NCI-H1930 (cell line): Measurements from ENCODE around the gene CNGB1.
"Not testable (repeated sequence)": the region's sequence is repeated elsewhere in the genome, so short reads cannot be mapped to it uniquely, and the experiment has no call there.

Source experiments
- DNase-seq, 2 experiments: peaks; one replicate each; lab custom pipeline; 2025; lab: John Stamatoyannopoulos, UW

CNGB1 gene

DNA sequence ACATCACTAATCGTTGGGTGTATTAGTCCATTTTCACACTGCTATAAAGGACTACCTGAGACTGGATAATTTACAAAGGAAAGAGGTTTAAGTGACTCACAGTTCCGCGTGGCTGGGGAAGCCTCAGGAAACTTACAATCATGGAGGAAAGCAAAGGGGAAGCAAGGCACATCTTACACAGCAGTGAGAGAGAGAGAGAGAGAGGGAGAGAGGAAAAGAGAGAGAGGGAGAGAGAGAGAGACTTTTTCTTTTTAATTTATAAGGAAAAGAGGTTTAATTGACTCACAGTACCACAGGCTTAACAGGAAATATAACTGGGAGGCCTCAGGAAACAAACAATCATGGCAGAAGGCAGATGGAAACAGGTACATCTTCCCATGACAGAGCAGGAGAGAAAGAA lies 41.7 kb downstream of the CNGB1 start:
- DNase-seq = no peak

DNA sequence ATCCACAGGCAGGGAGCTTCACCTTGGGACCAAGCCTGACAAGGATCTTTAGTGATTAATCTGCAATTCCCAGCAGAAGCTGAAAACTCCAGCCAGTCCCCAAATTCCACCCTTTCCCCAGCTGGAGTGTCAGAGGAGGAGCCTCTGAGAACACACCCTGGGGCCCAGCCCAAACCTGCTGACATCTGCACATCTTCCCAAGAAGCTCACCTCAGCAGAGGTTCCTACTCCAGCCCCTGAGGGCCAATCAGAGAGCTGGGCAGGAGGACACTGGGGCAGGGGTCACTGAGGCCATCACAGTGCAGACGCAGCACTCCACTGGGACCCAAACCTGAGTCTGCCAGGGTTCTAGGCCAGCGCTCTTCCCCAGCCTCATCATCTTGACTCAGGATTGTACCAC lies 44.9 kb downstream of the CNGB1 start:
- no peak for DNase-seq

DNA sequence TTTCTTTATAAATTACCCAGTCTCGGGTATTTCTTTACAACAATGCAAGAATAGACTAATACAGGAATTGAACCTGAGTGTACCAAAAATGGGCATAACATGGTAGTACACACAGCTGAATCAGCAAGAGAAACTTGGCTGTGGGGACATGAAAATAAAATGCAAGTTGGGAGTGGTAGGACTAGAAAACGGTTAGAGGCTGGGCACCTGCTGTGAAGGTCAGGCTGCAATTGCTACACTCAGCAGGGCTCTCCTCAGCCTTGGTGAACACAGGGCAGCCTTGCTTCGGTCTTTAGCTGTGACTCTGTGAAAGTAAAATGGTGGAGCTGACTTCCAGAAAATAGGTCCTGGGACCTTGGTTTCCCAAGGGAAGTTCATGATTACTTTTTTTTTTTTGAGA lies 45.6 kb downstream of the CNGB1 start:
- DNase-seq = no peak

DNA sequence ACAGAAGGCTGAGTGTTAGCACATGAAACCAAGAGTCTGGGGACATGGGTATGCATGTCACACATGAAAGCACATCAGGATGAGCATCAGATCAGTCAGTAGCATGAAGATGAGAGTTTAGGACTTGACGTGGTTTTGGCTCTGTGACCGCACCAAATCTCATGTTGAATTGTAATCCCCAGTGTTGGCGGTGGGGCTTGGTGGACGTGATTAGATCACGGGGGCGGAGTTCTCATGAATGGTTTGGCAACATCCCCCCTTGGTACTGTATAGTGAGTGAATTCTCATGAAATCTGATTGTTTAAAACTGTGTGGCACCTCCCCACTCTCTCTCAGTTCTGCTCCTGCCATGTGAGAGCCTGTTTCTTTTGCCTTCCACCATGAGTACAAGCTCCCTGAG lies 46.4 kb downstream of the CNGB1 start:
- DNase-seq = no peak

DNA sequence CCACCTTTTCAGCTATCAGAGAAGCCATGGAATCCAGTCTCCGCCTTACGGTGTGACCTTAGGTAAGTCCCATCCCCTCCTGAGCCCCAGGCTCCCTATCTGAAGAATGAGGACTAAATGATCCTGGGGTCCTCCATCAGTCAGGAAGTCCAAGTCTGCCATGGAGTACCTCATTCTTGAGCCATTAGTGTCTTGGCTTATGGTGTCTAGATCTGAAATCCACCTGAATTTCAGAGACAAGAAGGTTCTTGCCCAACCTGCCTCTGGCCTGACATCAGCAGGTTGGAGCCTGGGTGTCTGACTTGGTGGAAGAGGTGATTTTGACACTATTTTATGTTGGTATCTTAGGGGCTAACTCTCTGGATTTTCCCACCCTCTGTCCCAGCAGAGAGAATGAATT lies 47.1 kb downstream of the CNGB1 start:
- DNase-seq = no peak

DNA sequence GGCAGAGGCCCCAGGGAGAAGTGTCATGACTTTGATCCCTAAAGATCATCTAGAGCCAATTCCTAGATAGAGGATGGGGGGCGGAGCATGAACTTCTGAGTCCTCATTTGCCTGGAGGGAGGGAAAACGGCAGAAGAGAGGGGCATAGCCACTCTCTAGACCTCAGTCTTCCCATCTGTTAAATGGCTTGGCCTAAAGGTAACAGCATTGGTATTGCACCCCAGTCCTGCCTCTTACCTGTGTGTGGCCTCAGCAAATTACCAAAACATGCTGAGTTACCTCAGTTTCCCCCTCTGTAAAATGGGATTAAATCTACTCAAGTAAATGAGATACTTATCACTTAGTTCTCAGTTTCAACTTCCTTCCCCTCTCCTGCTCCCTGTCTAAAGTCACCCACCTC lies 47.5 kb downstream of the CNGB1 start:
- no peak for DNase-seq

DNA sequence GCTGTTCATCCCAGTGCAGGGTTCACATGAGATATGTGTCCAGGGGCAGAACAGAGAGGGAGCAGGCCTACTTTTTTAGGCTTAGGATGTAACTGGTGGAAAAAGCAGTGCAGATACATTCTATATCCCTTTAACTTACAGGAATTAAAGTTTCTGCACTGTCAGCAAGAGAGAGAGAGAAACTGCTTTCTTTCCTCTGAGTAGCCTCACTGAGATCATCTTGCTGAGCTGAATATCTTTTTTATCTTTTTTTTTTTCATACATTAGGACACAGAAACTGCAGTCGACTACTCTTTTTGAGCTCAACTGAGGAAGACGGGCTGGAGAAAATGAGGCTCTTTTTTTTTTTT lies 50.1 kb downstream of the CNGB1 start:
- no peak for DNase-seq

DNA sequence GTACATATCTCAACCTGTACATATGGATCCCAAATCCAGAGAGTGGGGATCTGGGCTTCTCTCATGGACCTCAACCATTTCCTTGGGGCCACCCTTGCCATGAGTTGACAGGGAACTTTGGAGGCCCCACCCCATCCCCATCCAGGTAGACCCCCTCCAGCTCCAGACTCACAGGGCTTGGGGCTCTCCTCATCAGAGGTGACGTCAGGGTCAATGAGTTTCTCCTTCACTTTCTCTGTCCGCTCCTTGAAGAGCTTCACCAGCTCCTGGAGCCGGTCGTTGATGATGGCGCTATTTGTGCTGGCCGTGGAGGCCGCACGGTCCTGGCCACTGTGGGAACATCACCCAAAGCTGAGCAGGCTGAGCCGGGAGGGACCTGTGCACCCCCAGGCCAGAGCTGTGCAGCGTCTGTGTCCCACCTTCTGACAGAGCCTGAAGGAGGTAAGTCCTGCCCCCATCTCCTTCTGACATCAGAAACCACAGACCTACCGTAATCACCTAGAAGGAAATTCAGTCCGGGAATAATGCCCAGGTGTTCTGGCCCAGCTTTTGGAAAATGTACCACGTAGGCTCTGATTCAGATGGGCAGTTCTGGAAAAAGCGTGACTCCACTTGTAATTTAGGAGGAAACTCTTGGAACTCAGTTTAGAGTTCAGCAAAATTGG lies 50.6 kb downstream of the CNGB1 start:
- no peak for DNase-seq

DNA sequence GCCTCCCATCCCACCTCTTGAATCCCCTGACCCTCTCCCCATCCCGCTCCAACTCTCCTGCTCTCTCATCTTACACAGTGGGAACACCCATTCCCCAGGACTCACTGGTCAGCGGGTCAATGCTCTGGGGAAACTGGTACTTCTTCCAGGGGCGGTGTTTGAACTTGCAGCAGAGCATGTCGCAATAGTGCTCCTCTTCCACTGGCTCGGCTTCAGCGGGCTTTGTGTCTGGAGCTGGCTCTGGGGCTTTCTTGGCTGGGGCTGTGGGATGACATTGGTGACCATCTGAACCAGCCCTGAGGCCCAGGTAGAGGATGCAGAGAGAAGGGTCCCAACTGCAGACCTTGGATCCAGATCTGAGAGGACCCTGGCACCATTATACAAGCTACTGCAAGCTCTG lies 51.9 kb downstream of the CNGB1 start:
- DNase-seq = no peak

DNA sequence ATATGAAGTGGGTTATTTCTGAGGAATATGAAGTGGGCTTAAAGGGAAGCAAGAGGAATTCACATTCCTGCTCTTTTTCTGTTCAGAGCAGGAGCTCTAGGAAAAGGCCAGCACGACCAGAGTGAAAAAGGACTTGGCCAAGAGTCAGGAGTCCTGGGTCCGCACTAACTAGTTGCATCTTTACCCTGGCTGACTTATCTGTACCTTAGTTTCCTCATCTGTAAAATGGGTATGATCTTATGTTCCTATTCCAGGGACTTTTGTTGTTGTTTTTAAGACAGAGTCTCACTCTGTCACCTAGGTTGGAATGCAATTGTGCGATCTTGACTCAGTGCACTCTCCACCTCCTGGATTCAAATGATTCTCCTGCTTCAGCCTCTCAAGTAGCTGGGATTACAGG lies 52.5 kb downstream of the CNGB1 start:
- no peak for DNase-seq

DNA sequence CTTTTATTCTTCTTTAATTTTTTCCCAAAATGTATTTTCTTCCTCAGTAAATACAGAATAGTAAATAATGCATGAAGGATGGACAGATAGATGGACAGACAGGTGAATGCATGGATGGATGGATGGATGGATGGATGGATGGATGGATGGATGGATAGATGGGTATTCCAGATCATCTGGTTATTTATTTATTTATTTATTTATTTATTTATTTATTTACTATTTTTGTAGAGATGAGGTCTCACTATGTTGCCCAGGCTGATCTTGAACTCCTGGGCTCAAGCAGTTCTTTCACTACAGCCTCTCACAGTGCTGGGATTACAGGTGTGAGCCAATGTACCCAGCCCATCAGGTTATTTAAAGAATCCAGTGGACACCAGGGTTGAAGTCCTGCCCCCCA lies 53.0 kb downstream of the CNGB1 start:
- DNase-seq = not testable (repeated sequence)

DNA sequence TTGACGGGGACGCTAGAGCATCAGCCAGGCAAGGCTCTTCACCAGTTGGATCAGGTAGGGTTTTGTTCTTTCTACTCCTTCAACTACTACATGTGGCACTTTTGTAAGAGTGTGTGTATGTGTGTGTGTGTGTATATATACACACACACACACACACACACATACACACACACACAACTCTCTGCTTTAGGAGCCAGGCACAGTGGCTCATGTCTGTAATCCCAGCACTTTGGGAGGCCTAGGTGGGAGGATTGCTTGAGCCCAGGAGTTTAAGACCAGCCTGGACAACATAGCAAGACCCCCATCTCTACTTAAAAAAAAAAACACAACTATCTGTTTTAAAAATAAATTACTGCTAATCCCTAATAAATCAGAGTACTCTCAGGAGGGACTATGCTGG lies 53.4 kb downstream of the CNGB1 start:
- not testable (repeated sequence) for DNase-seq

DNA sequence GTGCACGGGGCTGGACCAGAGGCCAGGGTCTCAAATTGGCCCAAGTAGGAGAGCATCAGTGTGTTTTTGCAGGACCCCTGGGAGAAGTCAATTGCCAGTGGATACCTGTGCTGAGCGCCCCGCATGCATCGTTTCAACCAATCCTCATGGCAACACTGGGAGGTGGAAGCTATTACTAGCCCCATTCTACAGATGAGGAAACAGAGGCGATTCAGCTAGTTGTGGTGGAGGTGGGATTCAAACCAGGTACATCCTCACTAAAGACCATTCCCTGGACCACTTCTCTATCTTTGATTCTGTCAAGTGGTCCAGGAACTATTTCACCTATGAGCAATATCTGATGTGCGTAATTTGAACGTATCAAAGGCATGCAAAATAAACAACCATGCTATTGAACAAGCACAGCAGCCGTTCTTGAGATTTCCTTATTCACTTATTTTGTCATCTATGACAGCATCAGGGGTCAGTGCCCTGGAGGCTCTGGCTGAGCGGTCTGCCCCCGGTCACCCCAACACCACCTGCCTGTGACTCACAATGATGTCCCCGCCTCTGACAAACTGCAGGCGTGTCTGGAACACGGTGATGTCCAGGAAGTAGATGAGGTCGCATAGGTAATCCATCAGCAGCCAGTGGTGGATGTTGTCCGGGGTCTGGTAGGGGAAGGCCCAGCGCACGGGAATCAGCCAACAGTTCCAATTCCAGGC lies 54.0 kb downstream of the CNGB1 start:
- DNase-seq = no peak

DNA sequence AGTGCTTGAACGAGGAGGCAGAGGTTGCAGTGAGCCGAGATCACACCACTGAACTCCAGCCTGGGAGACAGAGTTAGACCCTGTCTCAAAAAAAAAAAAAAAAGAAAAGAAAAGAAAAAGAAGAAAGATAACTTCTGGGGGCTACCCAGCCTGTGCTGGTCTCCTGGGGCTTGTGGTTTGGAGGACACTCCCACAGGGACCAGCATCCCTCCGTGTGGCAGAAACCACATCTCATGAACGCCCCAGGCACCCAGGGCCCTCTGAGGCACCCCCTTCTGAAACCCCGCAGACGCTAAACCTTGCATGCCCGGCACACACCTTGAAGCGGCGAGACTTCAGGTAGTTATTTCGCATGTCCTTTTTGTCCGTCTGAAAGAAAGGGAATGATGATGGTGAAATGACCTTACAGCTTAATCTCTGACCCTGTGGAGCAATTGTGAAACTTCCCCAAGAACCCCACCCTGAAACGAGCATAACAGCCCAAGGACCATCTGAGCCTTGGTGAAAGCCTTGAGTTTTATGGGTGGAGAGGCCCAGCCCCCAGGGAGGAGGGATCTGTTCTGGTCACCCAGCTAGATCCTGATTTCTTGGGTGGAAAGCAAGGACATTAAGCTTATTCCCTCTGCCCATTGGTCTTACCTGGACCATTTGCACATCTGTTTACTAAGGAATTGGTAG lies 55.0 kb downstream of the CNGB1 start:
- no peak for DNase-seq

DNA sequence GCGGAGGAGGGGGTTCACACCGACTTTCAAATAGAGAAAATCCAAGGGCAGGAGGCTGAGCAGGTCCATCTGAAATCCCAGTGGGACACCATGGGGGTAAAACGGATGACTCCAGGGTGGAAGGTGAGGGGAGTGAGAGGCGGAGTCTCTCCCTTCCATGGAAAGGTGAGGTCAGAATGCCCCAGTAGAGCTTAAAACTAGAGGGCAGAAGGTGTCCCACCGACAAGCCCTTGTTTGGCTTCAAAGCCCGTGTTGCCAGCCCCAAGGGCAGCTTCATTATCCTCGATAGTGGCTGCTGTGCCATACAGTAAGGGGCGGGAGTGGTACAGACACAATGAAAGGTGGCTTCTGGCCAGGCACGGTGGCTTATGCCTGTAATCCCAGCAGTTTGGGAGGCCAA lies 55.7 kb downstream of the CNGB1 start:
- DNase-seq = no peak

DNA sequence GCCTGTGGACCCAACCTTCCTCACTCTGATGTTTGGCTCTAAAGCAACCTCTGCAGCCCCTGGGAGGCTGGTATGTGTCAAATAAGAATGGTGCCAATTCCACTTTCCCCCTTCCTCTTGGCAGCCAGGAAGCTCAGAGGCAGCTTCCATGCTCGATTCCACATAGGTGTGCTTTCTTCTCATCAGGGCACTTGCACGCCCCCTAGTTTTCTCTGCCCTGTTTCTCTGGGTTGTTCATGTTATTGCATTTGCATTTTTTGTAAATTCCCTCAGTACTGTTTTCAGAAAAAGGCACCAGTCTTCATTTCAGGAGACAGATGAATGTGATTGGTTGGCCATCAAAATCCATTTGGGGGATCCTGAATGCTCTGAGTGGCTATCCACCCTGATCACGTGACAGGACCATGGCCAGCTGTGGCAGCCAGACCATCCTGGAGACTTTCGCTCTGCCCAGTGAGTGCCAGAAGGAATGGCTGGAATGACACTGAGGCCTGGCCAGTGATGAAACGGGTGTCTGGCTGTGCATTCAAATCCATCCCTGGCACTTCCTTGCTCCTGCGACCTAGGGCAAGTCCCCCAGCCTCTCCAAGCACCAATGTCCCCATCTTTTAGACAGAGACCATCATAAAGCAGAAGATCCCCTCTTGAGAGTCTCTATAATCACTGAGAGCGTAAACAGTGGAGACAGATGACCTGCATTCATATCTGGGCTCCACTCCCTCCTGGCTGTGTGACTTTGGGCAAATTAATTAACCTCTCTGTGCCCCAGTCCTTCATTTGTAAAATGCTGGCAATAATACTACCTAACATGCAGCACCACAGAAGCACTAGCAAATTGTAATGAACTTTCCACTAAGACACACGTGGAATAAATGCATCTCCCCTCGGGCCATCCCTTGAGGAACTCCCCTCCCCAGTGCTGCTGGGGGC lies 56.4 kb downstream of the CNGB1 start:
- DNase-seq = no peak

DNA sequence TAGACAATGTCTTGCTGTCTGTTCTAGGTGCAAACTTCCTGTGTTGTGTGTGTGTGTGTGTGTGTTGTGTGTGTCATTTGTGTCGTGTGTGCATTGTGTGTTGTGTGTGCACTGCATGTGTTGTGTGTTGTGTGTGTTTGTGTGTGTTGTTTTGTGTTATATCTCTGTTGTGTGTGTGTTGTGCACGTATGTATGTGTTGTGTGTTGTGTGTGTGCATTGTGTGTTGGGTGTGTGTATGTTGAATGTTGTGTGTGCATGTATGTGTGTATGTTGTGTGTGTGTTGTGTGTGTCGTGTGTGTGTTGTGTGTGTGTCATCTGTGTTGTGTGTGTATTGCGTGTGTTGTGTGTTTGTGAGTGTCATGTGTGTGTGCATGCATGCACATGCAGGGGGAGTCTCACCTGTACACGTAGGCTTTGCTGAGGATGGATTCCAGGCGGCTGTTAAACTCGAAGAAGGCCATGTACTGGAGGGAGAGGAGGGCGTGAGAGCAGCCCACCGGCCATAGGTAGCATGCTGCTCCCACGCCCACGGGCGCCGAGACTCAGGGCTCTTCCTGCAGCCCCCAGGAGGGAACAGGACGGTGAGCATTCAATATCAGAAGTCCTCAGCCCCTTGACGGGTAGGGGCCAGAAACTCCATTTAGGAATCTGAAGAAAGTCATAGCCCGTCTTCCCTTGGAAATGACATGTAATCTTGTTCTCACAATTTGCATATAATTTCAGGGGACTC lies 58.2 kb downstream of the CNGB1 start:
- DNase-seq = no peak

DNA sequence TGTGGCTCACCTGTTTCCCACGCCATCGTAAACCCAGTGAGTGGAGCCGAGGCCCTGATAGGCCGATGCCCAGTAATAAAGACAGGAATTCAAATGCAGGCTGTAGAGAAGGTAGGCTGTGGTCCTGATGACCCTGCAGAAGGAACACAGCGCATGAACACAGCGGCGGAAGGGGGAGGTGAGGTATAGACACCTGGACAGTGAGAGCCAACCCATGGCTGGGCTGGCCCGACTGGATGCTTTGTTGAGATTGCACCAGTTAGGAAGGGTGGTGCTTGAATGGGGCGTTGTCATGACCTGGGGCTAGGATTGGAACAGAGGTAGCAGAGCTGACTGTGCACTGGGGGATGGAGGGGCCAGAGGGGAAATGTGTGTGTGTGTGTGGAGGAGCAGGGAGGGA lies 59.2 kb downstream of the CNGB1 start:
- DNase-seq = no peak

DNA sequence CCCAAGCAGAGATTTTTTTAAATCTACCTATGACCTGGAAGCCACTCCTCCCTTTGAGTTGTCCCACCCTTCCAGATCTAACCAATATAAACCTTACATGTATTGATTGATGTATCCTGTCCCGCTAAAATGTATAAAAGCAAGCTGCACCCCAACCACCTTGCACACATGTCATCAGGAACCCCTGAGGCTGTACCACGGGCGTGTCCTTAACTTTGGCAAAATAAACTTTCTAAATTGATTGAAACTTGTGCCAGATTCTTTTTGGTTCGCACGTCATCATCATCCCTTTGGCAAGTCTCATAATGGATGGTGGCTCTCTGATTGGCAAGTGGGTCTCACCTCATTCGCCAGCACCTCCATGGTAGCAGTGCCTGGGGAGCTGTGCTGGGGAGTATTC lies 60.2 kb downstream of the CNGB1 start:
- no peak for DNase-seq

DNA sequence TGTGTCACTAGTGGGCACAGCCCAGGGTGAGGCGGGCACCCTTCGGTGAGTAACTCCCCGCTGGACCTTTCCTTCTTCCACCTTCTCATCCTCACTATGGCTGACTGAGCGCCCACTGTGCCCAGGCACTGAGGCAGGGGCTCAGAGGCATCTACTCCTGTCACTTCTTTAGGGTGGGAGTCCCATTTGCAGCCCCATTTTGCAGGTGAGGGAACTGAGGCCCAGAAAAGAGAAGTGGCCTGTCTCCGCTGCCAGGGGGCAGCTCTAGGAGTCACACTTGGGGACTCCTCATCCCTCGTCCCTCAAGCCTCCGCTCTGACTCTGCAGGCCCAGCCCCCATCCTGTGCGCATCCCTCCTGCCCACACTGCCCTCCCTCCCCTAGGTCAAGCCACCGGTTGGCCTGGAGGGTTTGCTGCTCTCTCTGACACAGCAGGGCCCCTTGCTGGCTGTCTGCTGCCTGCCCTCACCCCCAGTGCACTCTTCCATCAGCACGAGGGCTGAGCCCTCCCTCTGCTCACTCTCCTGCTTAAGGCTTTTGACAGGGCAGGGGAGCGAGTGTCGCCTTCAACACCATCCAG lies 62.4 kb downstream of the CNGB1 start:
- no peak for DNase-seq
